Activated CD8-positive, alpha-beta memory T cell treated with anti-CD3 and anti-CD28 coated beads for 1 hour (primary cell): ENCODE measurements around the gene KCNN1.
"Not testable (repeated sequence)": the region's sequence is repeated elsewhere in the genome, so short reads cannot be mapped to it uniquely, and the experiment has no call there.

Experiments
- DNase-seq, 2 donors: peaks; one replicate each; pipeline ENCODE4 v3.0.0-alpha.2; 2020; ENCODE audit warnings: low read depth in 1 of 2; ENCODE audit errors: extremely low read depth in 1 of 2

KCNN1 gene

DNA sequence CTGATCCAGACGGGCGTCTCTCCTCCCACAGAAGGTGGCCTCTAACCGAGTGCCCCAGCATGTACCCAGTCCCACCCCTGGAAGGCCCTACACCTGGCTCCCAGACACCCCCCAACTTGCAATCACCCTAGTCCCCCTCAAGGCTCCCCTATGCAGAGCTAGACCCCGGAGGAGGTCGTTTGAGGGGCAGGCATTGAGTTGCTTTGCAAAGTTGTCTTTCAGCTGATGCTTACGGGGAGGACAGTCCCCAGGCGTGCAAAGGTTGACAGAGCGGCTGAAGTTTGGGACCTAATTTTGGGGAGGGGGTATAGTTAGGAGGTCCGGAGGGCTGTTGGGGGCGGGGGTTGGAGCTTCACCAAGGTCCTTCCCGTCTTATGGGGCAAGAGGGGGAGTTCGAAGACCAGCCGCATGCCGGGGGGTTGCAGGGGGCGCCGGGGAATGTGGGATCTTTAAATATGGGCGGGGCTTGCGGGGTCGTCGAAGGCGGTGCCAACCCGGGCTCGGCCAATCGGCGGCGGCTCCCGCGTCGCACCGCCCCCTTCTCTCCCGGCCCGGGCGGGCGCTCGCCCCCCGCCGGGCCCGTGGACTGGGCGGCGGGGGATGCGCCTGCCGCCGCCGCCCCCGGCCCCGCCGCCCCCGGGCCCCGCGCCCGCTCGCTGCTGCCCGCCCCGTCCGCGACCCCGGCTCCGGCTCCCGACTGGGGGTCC lies at the start of gene KCNN1:
TSS of gene KCNN1 (plus strand) at position 558 of the 707 bp plus-strand sequence. CDS start 6,782 bp downstream, outside the sequence.
- no peak for DNase-seq

DNA sequence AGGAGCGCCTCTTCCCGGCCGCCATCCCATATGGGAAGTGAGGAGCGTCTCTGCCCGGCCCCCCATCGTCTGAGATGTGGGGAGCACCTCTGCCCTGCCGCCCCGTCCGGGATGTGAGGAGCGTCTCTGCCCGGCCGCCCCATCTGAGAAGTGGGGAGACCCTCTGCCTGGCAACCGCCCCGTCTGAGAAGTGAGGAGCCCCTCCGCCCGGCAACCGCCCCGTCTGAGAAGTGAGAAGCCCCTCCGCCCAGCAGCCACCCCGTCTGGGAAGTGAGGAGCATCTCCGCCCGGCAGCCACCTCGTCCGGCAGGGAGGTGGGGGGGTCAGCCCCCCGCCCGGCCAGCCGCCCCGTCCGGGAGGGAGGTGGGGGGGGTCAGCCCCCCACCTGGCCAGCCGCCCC lies 48.8 kb upstream of the KCNN1 start:
- not testable (repeated sequence) for DNase-seq

DNA sequence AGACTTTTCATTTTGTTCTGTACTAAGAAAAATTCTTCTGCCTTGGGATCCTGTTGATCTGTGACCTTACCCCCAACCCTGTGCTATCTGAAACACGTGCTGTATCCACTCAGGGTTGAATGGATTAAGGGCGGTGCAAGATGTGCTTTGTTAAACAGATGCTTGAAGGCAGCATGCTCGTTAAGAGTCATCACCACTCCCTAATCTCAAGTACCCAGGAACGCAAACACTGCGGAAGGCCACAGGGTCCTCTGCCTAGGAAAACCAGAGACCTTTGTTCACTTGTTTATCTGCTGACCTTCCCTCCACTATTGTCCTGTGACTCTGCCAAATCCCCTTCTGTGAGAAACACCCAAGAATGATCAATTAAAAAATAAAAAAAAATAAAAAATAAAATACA lies 47.8 kb upstream of the KCNN1 start:
- not testable (repeated sequence) for DNase-seq

DNA sequence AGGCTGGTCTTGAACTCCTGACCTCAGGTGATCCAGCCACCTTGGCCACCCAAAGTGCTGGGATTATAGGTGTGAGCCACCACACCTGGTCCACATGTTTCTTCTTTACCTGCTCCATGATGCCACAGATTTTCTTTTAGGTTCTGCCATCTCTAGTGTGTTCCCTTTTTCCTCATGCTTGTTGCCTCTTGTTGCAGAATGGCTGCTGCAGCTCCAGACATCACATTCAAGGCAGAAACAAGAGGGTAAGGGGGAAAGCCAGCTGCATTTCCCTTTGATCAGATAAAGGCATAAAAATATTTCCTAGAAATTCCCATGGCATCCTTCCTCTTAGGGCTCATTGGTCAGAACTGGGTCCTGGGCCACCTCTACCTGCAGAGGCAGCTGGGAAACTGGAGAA lies 46.4 kb upstream of the KCNN1 start:
- no peak for DNase-seq

DNA sequence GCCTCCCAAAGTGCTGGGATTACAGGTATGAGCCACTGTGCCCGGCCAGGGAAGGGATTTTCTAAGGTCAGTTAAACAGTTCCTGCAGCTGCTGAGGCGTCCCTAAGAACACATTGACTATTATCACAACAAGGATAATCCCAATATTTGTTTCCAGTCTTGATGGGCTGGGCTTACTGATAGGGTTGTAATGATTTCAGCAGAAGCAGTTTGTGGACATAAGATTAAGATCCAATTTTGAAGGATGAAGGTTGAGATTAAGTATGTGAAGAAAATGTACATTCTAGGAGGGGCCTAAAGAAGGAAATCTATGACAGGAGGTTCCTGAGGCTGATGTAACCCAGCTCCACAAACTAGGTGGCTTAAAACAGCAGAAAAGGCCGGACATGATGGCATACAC lies 44.8 kb upstream of the KCNN1 start:
- DNase-seq = no peak

DNA sequence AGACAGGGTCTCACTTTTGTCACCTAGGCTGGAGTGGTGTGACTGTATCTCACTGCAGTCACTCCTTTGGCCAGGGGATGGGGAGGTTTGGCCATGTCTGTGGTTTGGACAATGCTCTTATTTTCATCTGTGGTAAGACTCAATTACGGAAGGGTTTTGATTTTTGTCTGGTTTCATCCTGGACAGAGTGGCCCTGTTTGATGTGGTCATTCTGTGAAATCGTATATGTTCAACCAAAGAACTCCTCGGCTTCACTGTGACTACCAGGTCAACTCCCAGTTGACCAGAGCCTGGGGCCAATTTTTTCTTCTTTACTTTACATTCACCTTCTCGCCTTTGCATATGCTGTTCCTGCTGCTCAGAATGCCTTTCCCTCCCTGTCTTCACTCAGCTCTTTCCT lies 40.9 kb upstream of the KCNN1 start:
- no peak for DNase-seq

DNA sequence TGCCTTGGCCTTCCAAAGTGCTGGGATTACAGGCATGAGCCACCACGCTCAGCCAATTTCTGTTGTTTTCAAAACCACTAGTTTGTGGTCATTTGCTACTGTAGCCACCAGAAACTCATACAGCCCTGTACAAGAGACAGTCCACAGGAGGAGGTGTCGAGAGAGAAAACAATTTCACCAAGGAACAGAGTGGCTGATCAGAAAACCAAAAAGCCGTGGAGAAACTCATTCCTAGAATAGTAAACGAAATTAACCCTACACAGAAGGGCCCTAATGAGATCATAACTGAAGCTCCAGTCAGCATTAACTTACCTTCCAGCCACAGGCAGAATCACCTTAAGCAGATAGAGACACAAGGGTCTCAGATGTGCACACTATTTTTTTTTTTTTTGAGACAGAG lies 37.9 kb upstream of the KCNN1 start:
- no peak for DNase-seq

DNA sequence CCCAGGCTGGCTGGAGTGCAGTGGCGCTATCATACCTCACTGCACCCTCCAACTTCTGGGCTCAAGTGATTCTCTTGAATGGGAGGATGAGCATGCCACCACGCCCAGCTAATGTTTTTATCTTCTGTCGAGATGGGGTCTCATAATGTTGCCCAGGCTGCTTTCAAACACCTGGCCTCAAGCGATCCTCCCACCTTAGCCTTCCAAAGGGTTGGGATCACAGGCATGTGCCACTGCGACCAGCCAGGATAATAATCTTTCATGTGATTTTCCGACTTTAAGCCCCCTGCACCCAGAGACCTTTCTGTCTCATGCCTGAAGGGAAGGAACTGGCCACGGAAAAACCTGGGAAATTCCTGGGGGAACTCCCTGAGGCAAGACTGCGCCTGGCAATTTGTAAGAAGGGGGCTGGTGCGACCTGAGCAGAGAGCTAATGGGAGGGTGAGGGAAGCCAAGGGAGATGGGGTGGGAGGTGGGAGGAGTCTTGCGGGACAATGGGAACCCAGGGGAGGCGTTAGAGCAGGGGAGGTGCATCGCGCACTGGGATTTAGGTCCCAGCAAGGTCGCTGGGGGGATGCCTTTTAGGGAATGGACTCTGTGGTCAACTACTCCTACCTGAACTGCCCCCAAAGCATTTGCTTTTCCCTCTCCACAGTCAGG lies 35.2 kb upstream of the KCNN1 start:
- DNase-seq = no peak

DNA sequence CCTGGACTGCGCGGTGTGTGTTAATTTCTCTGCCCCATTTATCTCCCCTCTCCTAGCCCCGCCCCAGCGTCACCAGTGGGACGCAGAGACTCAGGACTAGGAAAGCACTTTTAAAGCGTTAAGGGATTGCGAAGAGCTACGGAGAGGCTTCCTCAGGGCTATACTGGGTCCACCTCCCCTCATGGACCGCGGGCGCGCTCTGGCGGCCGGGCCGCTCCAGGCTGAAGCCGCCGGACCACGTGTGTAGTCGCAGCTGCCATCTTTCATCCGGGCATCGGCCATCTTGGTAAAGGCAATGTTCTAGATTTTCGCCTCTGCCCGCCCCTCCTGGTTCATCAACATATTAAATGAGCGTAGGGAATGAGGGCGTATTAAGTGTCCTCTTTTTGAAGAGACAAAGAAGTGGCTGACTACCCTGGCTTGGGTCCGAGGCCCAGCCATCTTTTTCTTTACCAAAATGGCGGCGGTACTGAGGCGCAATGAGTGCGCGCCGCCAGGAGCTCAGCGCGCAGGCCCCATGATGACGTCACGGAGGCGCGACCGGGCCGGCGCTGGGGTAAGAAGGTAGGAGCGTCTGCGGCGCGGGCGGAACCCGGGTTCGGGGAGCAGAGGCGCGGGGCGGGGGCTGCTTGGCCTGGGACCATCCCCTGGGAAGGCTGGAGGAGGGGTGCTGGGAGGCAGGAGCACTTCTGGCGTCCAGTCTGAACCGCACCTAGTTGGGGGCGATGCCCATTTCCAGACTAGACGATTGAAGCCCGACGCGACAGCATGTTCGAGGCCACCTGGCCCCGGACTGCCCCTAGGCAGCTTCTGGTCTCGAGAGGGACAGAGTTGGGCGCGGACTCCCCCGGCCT lies 34.2 kb upstream of the KCNN1 start, which contains the start of gene CCDC124:
TSS of gene CCDC124 (plus strand) at position 531 of the 854 bp plus-strand sequence. CDS start 3,406 bp downstream, outside the sequence.
- peak; percentile 82 to 90 for DNase-seq

DNA sequence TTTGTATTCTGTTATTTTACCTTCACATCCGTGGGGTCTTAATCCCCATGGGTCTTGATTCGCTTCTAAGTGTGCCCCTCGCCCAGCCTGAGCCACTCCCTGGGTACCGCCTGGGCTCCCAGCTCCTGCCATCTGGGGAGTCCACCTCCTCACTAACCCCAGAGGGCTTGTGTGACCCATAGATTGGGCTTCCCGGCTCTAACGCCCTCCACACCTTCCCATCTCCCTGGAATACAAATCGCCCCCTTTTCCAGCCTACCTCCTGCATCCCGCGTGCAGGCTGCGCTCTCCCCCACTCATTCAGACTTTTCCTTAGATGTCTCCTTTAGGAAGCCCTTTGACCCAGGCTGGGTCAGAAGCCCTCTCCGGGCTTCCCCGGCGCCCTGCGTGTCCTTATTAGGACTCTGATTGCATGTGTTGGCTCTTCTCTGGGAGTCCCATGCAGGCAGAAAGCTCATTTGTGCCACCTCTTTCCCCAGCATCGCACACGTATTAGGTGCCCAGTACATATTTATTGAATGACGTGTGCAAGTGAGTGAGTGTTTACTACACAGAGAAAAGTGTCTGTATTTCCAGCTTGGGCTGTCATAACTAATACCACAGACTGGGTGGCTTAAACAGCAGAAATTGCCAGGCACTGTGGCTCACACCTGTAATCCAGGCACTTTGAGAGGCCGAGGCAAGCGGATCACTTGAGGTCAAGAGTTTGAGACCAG lies 33.3 kb upstream of the KCNN1 start:
- DNase-seq = no peak

DNA sequence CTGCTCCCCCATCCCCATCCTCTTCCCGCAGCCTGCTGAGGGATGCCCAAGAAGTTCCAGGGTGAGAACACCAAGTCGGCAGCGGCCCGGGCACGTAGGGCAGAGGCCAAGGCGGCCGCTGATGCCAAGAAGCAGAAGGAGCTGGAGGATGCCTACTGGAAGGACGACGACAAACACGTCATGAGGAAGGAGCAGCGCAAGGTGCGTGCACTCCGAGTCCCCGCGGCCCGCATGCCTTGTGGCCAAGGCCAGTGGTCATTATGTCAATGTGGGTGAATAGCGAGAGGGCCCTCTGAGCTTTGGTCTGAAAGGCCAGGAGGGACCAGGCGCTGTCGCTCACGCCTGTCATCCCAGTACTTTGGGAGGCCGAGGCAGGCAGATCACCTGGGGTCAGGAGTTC lies 30.5 kb upstream of the KCNN1 start:
- DNase-seq = no peak

DNA sequence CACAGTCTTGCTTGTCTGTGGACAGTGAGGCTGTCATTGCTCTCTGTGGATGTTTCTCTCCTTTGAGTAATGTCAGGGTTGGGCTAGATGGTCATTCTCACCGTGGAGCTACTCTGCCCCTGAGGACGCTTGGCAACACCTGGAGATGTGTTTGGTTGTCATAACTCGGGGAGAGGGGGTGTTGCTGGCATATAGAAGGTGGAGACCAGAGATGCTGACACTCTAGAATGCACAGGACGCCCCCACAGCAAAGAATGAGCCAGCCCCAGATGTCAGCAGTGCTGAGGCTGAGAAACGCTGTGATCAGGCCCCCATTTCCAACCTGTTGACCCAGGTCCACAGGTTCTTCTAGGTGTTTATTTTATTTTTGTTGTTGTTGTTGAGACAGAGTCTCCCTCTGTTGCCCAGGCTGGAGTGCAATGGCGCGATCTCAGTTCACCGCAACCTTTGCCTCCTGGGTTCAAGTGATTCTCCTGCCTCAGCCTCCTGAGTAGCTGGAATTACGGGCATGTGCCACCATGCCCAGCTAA lies 29.5 kb upstream of the KCNN1 start:
- no peak for DNase-seq

DNA sequence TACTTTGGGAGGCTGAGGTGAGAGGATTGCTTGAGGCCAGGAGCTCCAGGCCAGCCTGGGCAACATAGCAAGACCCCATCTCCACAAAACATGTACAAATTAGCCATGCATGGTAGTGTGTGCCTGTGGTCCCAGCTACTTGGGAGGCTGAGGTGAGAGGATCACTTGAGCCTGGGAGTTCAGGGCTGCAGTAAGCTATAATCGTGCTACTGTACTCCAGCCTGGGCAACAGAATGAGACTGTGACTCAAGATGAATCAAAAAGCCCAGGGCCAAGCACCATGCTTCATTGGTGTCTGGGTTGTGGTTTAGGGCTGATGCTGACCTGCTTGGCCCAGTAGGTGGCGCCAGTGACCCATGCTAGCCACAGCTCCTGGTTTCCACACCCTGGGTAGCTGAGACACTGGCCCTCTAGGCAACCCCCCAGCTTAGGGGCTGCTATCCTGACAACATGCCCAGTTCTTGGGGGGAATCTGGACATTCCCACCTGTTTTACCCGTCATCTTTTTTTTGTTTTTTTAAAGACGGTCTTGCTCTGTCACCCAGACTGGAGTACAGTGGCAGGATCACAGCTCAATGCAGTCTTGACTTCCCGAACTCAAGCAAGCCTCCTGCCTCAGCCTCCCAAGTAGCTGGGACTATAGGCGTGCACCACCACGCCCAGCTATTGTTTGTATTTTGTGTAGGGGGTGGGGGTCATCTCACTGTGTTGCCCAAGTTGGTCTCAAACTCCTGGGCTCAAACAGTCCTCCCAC lies 28.6 kb upstream of the KCNN1 start:
- DNase-seq = peak; percentile 61 to 72

DNA sequence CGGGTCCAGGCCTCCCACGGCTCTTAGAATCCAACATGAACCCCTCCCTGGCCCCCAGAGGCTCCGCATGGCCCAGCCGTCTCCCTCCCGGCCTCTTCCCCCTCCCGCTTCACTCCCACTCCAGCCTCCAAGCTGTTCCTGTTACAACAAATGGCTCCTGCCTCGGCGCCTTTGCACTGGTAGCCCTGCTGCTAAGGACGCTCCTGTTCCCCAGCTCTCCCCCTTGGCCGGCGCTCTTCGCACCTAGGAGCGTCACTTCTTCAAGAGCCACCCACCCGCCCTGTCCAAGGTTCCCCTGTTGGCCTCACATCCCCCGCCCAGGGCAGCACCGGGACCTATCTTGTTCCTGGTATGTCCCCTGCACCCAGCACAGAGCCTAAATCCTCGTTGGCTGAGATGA lies 24.7 kb upstream of the KCNN1 start:
- no peak for DNase-seq

DNA sequence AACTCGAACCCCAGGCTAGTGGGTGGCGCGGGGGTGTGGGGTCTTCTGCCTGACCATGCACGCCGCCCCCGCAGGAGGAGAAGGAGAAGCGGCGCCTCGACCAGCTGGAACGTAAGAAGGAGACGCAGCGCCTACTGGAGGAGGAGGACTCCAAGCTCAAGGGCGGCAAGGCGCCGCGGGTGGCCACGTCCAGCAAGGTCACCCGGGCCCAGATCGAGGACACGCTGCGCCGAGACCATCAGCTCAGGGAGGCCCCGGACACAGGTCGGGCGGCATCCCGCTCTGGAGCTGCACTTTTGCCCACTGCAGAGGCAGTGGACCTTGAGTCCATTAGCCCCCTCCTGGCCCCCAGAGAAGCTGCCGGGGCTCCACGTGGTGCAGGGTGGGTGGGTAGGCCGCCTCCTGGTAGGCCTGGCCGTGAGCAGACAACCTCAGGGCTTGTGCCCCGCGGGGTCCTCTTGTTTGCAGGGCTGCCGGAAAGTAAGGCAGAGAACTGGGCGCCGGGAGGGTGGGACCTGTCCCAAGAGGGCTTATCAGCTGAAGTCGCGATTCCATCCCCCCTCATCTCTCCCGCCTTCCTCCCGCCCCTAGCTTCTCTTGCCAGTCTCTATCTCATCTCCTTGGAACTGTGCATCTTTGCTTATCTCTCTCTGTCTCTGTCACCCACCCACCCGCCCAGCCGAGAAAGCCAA lies 24.2 kb upstream of the KCNN1 start:
- no peak for DNase-seq

DNA sequence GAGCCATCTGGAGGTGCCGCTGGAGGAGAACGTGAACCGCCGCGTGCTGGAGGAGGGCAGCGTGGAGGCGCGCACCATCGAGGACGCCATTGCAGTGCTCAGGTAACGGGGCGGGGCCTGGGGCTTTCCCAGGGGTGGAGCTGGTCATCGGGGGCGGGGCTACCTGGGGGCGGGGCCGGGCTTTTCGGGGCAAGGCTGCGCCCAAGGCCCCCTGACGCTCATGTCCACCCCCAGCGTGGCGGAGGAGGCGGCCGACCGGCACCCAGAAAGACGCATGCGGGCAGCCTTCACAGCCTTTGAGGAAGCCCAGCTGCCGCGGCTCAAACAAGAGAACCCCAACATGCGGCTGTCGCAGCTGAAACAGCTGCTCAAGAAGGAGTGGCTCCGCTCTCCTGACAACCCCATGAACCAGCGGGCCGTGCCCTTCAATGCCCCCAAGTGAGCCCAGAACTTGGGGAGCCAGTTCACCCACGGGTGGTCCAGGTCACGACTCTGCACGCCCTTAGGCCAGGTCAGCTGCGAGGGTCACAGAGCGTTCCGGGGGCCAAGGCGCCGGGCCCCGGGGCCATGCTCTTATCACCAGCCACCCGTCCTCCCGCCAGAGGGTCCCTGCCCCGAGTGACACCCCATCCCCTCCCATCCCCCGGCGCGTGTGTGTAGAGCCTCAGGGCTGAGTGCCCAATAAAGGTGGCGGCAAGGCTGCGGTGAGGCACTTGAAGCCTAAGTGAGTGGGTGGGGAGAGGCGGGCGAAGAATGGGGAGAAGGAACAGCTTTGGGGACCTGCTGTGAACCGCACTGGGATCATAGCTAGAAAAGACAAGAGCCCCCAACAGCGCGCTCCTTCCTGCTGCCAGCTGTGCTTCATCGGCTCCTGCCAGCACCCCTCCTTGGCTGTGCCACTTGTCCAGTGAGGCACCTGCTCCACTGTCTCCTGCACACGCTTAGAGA lies 23.4 kb upstream of the KCNN1 start:
- no peak for DNase-seq

DNA sequence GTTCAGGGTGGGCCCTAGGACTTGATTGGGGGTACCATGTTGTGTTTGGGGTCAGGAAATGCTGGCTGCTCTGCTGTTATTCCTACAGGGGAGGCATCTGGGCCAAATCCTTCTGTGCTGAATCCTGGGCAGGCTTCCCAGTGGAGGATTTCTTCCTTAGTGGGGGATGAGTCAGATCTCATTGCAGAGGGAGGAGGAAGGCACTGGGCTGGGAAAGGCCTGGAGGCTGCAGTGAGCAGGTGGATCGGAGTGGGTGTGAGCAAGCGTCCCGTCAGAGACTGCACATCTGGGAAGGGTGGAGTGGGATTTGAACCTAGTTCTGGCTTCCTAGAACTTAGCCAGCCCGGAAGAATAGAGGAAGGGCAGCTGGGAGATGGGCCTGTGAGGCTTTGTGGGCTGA lies 22.6 kb upstream of the KCNN1 start:
- DNase-seq = no peak
